ENCODE results near the gene ADORA1.
A peak's percentile ranks its signal among the peaks of the same experiment; 100 is the strongest.

Gene ADORA1

GRCh38 chr1:203171341-203172183 is 44.0 kb downstream of the ADORA1 start:
- DNase-seq (ENCODE audit: low read depth in 2 of 3, low spot score in 1 of 3): no peak

DNA sequence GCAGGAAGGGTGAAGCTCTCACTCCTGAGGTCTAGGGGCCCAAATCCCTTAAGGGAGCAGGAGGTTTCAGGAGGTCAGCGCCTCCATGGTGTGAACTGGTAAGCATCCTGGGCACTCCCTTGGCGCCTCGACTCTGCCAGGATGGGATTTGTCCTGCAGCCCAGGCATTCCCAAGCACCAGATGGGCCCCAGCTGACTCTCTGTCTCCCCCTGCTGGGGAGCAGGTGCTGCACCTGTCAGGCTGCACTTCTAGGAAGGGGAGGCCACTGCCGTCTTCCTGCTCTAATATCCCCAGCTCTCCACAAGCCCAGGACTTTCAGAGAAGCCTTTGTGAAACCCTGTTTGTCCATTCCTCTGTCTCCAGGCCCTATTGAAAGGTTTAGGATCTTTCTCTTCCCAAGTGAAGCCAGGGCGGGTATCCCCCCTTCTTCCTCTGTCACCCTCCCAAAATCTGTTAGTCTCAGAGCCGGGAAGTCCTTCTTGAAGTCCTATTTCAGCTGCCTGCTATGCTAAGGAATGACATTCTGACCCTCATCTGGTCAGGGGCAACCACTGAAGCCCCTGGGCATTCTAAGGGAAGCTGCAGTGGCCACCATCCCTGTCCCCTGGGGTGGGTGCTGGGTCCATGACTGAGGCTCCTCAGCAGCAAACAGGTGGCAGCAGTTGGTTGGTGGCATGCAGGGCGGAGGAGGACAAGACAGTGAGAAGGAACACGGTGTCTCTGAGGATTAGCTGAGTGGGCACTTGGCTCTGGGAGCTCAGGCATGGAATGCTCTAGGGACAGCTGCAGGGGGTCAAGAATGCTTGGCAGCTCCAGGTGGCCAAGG is 44.9 kb downstream of the ADORA1 start:
- peak; percentile 25 to 56 (median 41) for DNase-seq (ENCODE audit: low read depth in 2 of 3, low spot score in 1 of 3)

GRCh38 chr1:203173011-203173555 is 45.6 kb downstream of the ADORA1 start:
- no peak for DNase-seq (ENCODE audit: low read depth in 2 of 3, low spot score in 1 of 3)

- no peak for DNase-seq (ENCODE audit: low read depth in 2 of 3, low spot score in 1 of 3)
Measured at GRCh38 chr1:203173566-203173965, 46.0 kb downstream of the ADORA1 start.

DNA sequence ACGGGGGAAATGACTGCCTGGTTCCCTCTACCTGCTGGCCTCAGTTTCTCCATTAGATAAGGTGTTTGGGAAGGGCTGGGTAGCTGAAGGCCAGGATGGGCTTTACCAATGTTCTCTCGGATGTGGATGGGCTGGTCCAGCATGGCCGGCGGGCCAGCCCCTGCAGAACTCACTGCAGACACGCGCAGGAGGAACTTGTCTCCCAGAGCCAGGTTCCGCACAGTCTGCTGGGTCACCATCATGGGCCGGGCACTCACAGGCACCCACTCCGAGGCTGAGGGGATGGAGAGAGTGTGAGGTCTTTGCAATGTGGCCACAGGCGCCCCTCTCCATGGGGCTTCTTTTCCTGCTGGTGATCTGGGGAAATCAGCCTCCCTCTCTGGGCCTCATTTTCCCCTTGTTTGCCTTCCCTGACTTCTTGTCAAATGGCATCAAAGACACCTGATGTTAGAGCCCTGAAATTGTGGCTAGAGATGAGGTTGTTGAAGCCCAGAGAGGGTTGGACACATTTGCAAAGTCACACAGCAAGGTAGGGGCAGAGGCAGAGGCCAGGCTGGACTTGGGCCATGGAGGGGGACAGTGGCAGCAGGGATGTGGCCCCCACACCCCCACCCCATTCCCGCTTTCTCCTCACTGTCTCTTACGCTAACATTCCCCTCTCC is 46.9 kb downstream of the ADORA1 start:
- DNase-seq (ENCODE audit: low read depth in 2 of 3, low spot score in 1 of 3): no peak

- no peak for DNase-seq (ENCODE audit: low read depth in 2 of 3, low spot score in 1 of 3)
Measured at GRCh38 chr1:203175237-203175826, 47.8 kb downstream of the ADORA1 start, which contains the start of gene MYBPH. Gene MYBPH, minus strand, starts transcription at chr1:203175826. Its CDS starts 71 bp downstream, at chr1:203175755.

- no peak for DNase-seq (ENCODE audit: low read depth in 2 of 3, low spot score in 1 of 3)
Measured at GRCh38 chr1:203175827-203176241, 48.3 kb downstream of the ADORA1 start.

- no peak for DNase-seq (ENCODE audit: low read depth in 2 of 3, low spot score in 1 of 3)
Measured at GRCh38 chr1:203176273-203177035, 48.9 kb downstream of the ADORA1 start.

DNA sequence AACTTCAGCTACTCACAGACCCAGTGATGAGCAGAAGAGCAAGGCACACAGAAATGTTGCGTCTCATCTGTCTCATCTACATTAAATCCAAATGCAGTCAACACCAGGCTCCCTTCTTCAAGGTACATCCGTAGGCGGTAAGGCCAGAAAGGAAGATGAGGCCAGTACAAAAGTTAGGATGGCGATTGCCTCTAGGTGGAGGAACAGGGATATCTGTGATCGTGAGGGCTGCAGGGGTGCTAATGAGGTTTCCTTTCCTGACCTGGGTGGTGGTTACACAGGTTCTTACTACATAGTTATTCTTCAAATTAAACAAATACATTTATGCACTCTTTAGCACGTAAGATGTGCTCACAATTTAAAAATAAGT is 49.5 kb downstream of the ADORA1 start:
- DNase-seq (ENCODE audit: low read depth in 2 of 3, low spot score in 1 of 3): no peak

- no peak for DNase-seq (ENCODE audit: low read depth in 2 of 3, low spot score in 1 of 3)
Measured at GRCh38 chr1:203177470-203178039, 50.0 kb downstream of the ADORA1 start.

GRCh38 chr1:203178083-203178482 is 50.6 kb downstream of the ADORA1 start:
- no peak for DNase-seq (ENCODE audit: low read depth in 2 of 3, low spot score in 1 of 3)

DNA sequence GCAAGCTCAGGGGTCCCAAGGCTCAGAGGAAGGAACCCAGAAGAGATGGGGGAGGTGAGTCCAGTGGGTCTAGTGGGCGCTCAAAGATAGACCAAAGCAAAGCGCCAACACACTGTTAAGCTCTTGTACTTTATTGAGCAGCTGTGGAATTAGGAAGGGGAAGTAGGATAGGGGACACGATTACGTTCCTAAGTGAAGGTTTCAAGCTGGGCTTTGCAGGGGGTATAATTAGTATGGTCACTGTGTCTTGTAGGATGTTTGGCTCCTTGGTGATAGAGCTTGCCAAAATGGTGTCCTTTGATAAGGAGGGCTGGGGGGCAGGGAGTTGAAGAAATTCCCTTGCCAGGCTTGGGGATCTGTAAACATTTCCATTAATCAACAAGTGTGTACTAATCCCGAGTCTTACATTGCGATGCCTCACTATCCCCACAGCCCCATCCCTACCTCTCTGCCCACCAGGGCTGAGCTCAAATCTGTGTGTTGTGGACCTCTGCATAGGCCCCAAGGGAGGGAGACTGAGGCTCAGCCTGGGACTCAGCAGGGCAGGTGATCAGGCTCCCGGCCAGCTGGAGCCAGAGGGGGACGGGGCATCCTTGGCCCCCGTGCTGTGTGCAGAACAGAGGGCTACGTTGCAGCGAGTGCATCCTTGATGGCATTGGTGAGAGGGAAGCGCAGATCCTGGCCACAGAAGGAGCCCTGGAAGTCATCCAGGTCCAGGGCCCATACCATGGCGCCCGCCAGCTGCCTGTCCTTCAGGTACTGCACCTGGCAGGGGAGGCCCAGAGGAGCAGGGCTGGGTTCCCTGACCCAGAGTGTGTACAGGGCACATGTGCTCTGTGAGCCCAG is 51.5 kb downstream of the ADORA1 start:
- no peak for DNase-seq (ENCODE audit: low read depth in 2 of 3, low spot score in 1 of 3)

GRCh38 chr1:203179667-203180005 is 52.1 kb downstream of the ADORA1 start:
- no peak for DNase-seq (ENCODE audit: low read depth in 2 of 3, low spot score in 1 of 3)

- DNase-seq (ENCODE audit: low read depth in 2 of 3, low spot score in 1 of 3): no peak
Measured at GRCh38 chr1:203180611-203181330, 53.2 kb downstream of the ADORA1 start.

- DNase-seq (ENCODE audit: low read depth in 2 of 3, low spot score in 1 of 3): no peak
Measured at GRCh38 chr1:203181586-203182386, 54.3 kb downstream of the ADORA1 start.

DNA sequence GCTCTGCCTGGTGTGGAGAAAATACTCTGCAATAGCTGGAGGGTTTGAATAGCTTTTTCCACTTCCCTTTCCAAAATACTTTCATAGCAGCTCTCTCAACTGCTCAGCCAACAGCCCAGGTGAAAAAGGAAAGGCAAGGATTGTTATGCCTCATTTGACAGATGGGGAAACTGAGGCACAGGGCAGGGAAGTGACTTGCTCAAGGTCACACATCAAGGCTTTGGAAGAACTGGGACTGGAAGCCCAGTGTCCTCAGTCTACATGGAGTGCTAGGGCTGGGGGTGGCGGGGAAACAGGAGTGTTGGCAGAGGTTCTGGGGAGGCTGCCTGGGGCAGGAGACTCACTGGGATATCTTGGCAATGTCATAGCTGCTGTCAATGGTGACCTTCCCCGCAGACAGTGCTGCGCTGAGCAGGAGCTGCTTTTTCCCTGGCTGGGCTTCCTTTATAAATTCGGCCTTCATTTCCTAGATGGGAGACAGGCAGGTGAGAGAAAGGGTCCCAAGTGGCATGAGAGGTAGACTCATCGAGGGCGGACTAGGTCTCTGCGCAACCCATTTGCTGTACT is 54.9 kb downstream of the ADORA1 start:
- DNase-seq (ENCODE audit: low read depth in 2 of 3, low spot score in 1 of 3): no peak

GRCh38 chr1:203183828-203184227 is 56.3 kb downstream of the ADORA1 start:
- no peak for DNase-seq (ENCODE audit: low read depth in 2 of 3, low spot score in 1 of 3)

All from stimulated activated CD4-positive, alpha-beta T cell treated with anti-CD3 and anti-CD28 coated beads, Interleukin-12 subunit alpha, Interleukin-12 subunit beta, amount 100 ng/mL, for 48 hours (primary cell).